ENCODE data around the gene CDX1. TPM values are rescaled to one million over a fixed set of nuclear protein-coding genes. Genes with fewer than 3 reads are reported as not detected.

Gene CDX1
- total RNA-seq (not detected), polyA plus RNA-seq (under 1 TPM in 2 of 3 donors, not detected in 1; 0.06 to 0.08 TPM)
- long read RNA-seq, donor 1: 0 reads
- long read RNA-seq, donor 2: 0 reads

DNA sequence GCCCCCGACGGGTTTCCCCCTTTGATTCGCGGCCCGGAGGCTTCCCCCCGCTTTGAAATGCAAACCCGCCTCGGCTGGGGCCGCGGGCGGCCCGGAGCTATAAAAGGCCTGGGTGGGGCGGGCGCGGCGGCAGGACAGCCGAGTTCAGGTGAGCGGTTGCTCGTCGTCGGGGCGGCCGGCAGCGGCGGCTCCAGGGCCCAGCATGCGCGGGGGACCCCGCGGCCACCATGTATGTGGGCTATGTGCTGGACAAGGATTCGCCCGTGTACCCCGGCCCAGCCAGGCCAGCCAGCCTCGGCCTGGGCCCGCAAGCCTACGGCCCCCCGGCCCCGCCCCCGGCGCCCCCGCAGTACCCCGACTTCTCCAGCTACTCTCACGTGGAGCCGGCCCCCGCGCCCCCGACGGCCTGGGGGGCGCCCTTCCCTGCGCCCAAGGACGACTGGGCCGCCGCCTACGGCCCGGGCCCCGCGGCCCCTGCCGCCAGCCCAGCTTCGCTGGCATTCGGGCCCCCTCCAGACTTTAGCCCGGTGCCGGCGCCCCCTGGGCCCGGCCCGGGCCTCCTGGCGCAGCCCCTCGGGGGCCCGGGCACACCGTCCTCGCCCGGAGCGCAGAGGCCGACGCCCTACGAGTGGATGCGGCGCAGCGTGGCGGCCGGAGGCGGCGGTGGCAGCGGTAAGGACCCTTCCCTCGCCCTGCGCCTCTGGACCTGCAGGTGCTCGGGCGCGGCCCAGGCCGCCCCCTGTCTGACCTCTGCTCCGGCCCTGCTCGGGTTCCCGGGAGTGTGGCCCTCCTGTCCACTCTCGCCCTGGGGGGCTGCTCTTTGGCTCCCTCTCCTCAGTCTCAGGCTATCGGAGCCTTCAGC lies at the start of gene CDX1:
TSS of gene CDX1 (plus strand) at position 129 of the 862 bp plus-strand sequence. CDS start at position 228, 99 bp downstream.
- ATAC-seq: no peak
- WGBS, 3 donors: 40 to 58% (median 50%) methylated on average over 62 to 93 of the region's 93 CpGs
- no peak within 1 kb of the TSS for H3K4me3 ChIP-seq
- no peak within 1 kb of the TSS for H3K27ac ChIP-seq
- H3K36me3 ChIP-seq (ENCODE audit: insufficient read depth in 1 of 2, low read depth in 1 of 2): no peaks in the 10 kb centered on the region
- no peaks in the 10 kb centered on the region for H3K27me3 ChIP-seq (ENCODE audit: insufficient read depth in 3 of 3, low read length in 2 of 3)
- DNase-seq: no peak
- no peaks in the 10 kb centered on the region for H3K9me3 ChIP-seq
- intact Hi-C loops (cut with DNase I): loop anchor here in 1 of 2 donors (10.0 kb wide), 1 partner anchor 188 kb away; the partner anchor contains the start of gene TCOF1
- TF ChIP-seq, protein P1, sequence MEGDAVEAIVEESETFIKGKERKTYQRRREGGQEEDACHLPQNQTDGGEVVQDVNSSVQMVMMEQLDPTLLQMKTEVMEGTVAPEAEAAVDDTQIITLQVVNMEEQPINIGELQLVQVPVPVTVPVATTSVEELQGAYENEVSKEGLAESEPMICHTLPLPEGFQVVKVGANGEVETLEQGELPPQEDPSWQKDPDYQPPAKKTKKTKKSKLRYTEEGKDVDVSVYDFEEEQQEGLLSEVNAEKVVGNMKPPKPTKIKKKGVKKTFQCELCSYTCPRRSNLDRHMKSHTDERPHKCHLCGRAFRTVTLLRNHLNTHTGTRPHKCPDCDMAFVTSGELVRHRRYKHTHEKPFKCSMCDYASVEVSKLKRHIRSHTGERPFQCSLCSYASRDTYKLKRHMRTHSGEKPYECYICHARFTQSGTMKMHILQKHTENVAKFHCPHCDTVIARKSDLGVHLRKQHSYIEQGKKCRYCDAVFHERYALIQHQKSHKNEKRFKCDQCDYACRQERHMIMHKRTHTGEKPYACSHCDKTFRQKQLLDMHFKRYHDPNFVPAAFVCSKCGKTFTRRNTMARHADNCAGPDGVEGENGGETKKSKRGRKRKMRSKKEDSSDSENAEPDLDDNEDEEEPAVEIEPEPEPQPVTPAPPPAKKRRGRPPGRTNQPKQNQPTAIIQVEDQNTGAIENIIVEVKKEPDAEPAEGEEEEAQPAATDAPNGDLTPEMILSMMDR (IDR thresholded peaks at IDR 0.05): no peak
- H3K4me1 ChIP-seq: peaks cover 18% of the 10 kb centered on the region

DNA sequence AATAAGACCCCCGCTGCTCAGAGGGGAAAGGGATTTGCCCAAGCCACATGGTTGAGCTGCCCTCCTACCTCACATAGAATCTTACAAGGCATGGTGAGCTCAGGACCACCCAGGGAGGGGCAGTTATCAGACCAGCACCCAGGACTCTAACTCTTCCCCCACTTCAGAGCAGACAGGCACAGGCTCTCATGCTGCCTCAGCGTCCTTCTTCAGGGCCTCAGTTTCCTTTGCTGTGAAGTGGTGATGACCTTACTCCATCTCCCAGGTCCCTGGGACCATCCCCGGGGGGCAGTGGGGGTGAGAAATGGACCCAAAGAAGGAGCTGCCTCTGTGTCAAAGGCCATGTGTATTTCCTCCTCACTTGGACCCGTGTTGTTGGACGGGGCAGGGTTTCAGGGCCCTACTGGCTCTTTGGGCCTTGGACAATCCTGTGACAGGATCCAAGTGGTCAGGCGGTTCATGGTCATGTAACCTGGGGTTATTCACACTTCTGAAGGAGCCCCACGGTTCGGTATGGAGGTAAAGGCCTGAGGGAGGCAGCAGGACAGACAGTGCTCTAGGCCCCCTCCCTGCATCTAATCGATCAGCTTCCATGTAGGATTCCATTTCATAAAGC lies 48.5 kb upstream of the CDX1 start:
- Histone ChIP-seq H3K4me1 (no peaks in the 10 kb centered on the region), H3K4me3 (no peak overlapping the region), H3K9me3 (no peaks in the 10 kb centered on the region), H3K27me3 (ENCODE audit: insufficient read depth in 3 of 3, low read length in 2 of 3) (no peaks in the 10 kb centered on the region), H3K36me3 (ENCODE audit: insufficient read depth in 1 of 2, low read depth in 1 of 2) (peaks cover 0 to 12% of the 10 kb centered on the region in 2 donors), H3K27ac (no peak overlapping the region)
- no peak for DNase-seq
- ATAC-seq: no peak
- WGBS, 3 donors: 86 to 87% (median 86%) methylated on average over 9 of the region's 9 CpGs
- TF ChIP-seq, protein P1 (IDR thresholded peaks at IDR 0.05): no peak
- intact Hi-C loops (cut with DNase I): no loop called here

DNA sequence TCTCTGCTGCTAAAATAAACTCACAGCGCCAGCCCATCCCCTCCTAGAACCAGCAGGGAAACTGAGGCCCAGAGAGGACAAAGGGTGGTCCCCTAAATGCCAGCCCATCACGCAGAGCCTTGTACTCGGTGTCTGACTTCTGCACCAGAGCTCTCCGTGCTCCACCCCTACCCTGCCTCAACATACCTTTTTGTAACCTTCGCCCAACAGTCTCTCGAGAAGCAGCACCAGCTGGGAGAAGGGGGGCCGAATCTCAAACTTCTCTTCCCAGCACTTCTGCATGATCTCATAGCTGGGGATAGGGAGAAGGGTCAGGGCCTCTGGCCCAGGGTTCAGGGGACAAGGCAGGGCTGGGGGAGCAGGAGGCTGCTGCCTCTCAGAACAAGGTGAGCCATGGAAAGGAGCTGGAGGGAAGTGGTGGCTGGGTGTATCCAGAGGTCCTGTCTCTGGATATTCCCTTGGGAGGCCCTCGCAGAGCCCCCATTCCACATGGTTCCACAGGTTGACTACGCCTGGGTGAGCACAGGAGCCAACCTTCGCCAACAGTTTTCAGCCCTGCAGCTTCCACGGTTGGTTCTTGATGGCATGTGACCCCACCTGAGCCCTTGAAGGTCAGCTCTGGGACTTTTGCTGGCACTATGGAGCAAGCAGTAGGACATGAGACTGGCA lies 47.9 kb upstream of the CDX1 start:
- no peaks in the 10 kb centered on the region for H3K27me3 ChIP-seq (ENCODE audit: insufficient read depth in 3 of 3, low read length in 2 of 3)
- DNase-seq: no peak
- intact Hi-C loops (cut with DNase I): no loop called here
- H3K4me1 ChIP-seq: no peaks in the 10 kb centered on the region
- H3K4me3 ChIP-seq: no peak overlapping the region
- no peak for ATAC-seq
- WGBS, 3 donors: 84 to 93% (median 84%) methylated on average over 11 of the region's 11 CpGs
- TF ChIP-seq, protein P1 (IDR thresholded peaks at IDR 0.05): no peak
- peaks cover 0 to 17% of the 10 kb centered on the region in 2 donors for H3K36me3 ChIP-seq (ENCODE audit: insufficient read depth in 1 of 2, low read depth in 1 of 2)
- H3K9me3 ChIP-seq: no peaks in the 10 kb centered on the region
- no peak overlapping the region for H3K27ac ChIP-seq

DNA sequence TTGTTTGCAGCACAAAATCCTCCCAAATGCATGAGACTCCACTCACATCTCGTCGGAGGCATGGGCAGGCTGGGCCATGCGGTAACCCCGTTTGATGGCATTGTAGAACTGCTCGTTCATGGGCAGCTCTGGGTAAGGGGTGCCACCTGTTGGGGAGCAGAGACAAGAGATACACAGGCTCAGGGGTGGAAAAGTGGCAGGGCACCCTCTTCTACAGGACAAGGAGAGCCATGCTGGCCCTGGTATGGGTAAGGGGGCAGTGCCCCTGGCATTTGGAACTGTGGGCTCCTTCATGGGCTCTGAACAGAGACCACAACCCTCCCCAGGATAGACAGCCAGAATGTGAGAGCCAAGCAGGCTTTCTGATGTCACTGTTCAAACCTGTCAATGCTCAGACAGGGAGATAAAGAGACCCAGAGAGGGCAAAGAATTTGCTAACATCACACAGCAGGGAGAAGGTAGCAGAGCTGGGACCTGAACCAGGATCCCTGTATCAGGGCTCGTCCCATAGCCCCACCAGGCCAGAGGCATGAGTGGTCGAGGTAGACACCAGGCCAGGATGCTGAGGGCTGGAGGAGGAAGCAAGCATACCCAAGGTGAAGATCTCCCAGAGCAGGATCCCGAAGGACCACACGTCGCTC lies 47.0 kb upstream of the CDX1 start:
- WGBS, 3 donors: 76 to 79% (median 78%) methylated on average over 10 of the region's 10 CpGs
- H3K9me3 ChIP-seq: no peaks in the 10 kb centered on the region
- no peak overlapping the region for H3K27ac ChIP-seq
- TF ChIP-seq, protein P1 (IDR thresholded peaks at IDR 0.05): no peak
- no peaks in the 10 kb centered on the region for H3K4me1 ChIP-seq
- peaks cover 0 to 17% of the 10 kb centered on the region in 2 donors for H3K36me3 ChIP-seq (ENCODE audit: insufficient read depth in 1 of 2, low read depth in 1 of 2)
- H3K27me3 ChIP-seq (ENCODE audit: insufficient read depth in 3 of 3, low read length in 2 of 3): no peaks in the 10 kb centered on the region
- intact Hi-C loops (cut with DNase I): no loop called here
- no peak overlapping the region for H3K4me3 ChIP-seq
- DNase-seq (no peak), ATAC-seq (peak in 1 of 4 donors; percentile 28)
